IPS-15b (cell line): Measurements from ENCODE around the gene SMAD7.

Source experiments
- H3K27me3 ChIP-seq: one replicate; pipeline ENCODE4 v1.6.1; 2013; ENCODE audit warnings: low read length; ENCODE audit not compliant: control insufficient read depth, insufficient read depth
- H3K36me3 ChIP-seq: one replicate; pipeline ENCODE4 v1.6.1; 2013; ENCODE audit warnings: low read length; ENCODE audit not compliant: control insufficient read depth, insufficient read depth
- H3K4me1 ChIP-seq: one replicate; pipeline ENCODE4 v1.6.1; 2013; ENCODE audit warnings: mild to moderate bottlenecking, low read length; ENCODE audit not compliant: control insufficient read depth, insufficient read depth
- H3K4me3 ChIP-seq: one replicate; pipeline ENCODE4 v1.5.1; 2013; ENCODE audit warnings: low read depth, low read length
- H3K9ac ChIP-seq: one replicate; pipeline ENCODE4 v1.6.1; 2013; ENCODE audit warnings: low read depth, mild to moderate bottlenecking, low read length
- H3K9me3 ChIP-seq: one replicate; pipeline ENCODE4 v1.6.1; 2013; ENCODE audit warnings: mild to moderate bottlenecking, low read length; ENCODE audit not compliant: control insufficient read depth, insufficient read depth

The SMAD7 gene

GRCh38 chr18:48982266-48982665 lies 31.5 kb upstream of the SMAD7 start:
- H3K36me3 ChIP-seq: no peaks in the 10 kb centered on the region
- peaks cover 4% of the 10 kb centered on the region for H3K27me3 ChIP-seq
- no peak overlapping the region for H3K9ac ChIP-seq
- H3K9me3 ChIP-seq: no peaks in the 10 kb centered on the region
- no peak overlapping the region for H3K4me3 ChIP-seq
- peaks cover 3% of the 10 kb centered on the region for H3K4me1 ChIP-seq

GRCh38 chr18:48979944-48980890 lies 29.5 kb upstream of the SMAD7 start:
- no peak overlapping the region for H3K4me3 ChIP-seq
- peaks cover 4% of the 10 kb centered on the region for H3K4me1 ChIP-seq
- no peak overlapping the region for H3K9ac ChIP-seq
- peaks cover 4% of the 10 kb centered on the region for H3K27me3 ChIP-seq
- H3K36me3 ChIP-seq: no peaks in the 10 kb centered on the region
- H3K9me3 ChIP-seq: no peaks in the 10 kb centered on the region

GRCh38 chr18:48977914-48978313 lies 27.1 kb upstream of the SMAD7 start:
- H3K27me3 ChIP-seq: peaks cover 20% of the 10 kb centered on the region
- H3K4me3 ChIP-seq: no peak overlapping the region
- H3K9me3 ChIP-seq: no peaks in the 10 kb centered on the region
- H3K9ac ChIP-seq: no peak overlapping the region
- H3K36me3 ChIP-seq: no peaks in the 10 kb centered on the region
- peaks cover 12% of the 10 kb centered on the region for H3K4me1 ChIP-seq

- H3K4me3 ChIP-seq: peak overlapping the region; percentile 65
- peak overlapping the region; percentile 70 for H3K9ac ChIP-seq
- no peaks in the 10 kb centered on the region for H3K9me3 ChIP-seq
- H3K36me3 ChIP-seq: no peaks in the 10 kb centered on the region
- H3K4me1 ChIP-seq: peaks cover 12% of the 10 kb centered on the region
- H3K27me3 ChIP-seq: peaks cover 22% of the 10 kb centered on the region
Observed at GRCh38 chr18:48975817-48976649, 25.3 kb upstream of the SMAD7 start.

GRCh38 chr18:48975120-48975816 lies 24.5 kb upstream of the SMAD7 start:
- Histone ChIP-seq H3K4me3 (peak overlapping the region; percentile 65), H3K27me3 (peaks cover 22% of the 10 kb centered on the region), H3K36me3 (no peaks in the 10 kb centered on the region), H3K9me3 (no peaks in the 10 kb centered on the region), H3K9ac (peak overlapping the region; percentile 70), H3K4me1 (peaks cover 12% of the 10 kb centered on the region)

- no peaks in the 10 kb centered on the region for H3K36me3 ChIP-seq
- H3K27me3 ChIP-seq: peaks cover 22% of the 10 kb centered on the region
- peaks cover 12% of the 10 kb centered on the region for H3K4me1 ChIP-seq
- peak overlapping the region; percentile 65 for H3K4me3 ChIP-seq
- H3K9me3 ChIP-seq: no peaks in the 10 kb centered on the region
- no peak overlapping the region for H3K9ac ChIP-seq
Observed at GRCh38 chr18:48974304-48975119, 23.7 kb upstream of the SMAD7 start.

- no peaks in the 10 kb centered on the region for H3K36me3 ChIP-seq
- no peak overlapping the region for H3K9ac ChIP-seq
- peaks cover 22% of the 10 kb centered on the region for H3K27me3 ChIP-seq
- no peaks in the 10 kb centered on the region for H3K9me3 ChIP-seq
- H3K4me1 ChIP-seq: peaks cover 15% of the 10 kb centered on the region
- no peak overlapping the region for H3K4me3 ChIP-seq
Observed at GRCh38 chr18:48973731-48974130, 23.0 kb upstream of the SMAD7 start.

GRCh38 chr18:48968412-48969215 lies 17.8 kb upstream of the SMAD7 start:
- Histone ChIP-seq H3K27me3 (peaks cover 8% of the 10 kb centered on the region), H3K4me1 (peaks cover 10% of the 10 kb centered on the region), H3K9ac (no peak overlapping the region), H3K4me3 (no peak overlapping the region), H3K9me3 (no peaks in the 10 kb centered on the region), H3K36me3 (no peaks in the 10 kb centered on the region)

GRCh38 chr18:48967545-48967944 lies 16.8 kb upstream of the SMAD7 start:
- Histone ChIP-seq H3K36me3 (no peaks in the 10 kb centered on the region), H3K4me1 (peaks cover 16% of the 10 kb centered on the region), H3K9me3 (no peaks in the 10 kb centered on the region), H3K4me3 (no peak overlapping the region), H3K27me3 (peaks cover 1% of the 10 kb centered on the region), H3K9ac (no peak overlapping the region)

- no peaks in the 10 kb centered on the region for H3K9me3 ChIP-seq
- peaks cover 16% of the 10 kb centered on the region for H3K4me1 ChIP-seq
- no peaks in the 10 kb centered on the region for H3K27me3 ChIP-seq
- no peak overlapping the region for H3K4me3 ChIP-seq
- H3K36me3 ChIP-seq: no peaks in the 10 kb centered on the region
- no peak overlapping the region for H3K9ac ChIP-seq
Observed at GRCh38 chr18:48966523-48966922, 15.8 kb upstream of the SMAD7 start.
